WTC11 (cell line): ENCODE data around the gene DEPDC5.

ENCODE experiments used
- ATF3 ChIP-seq: sonication (generic); formaldehyde crosslinking; conservative IDR thresholded peaks from 2 replicates; pipeline ENCODE4 v1.8.1; 2022; ENCODE audit warnings: mild to moderate bottlenecking, missing genetic modification reagents
- CTCF ChIP-seq: fragments of 200-600 bp; IDR thresholded peaks from 2 replicates; pipeline ENCODE4 v1.8.0; 2022; ENCODE audit warnings: antibody characterized with exemption

- TF ChIP-seq CTCF = no peak
- no peak for TF ChIP-seq ATF3
These were observed 9.9 kb upstream of the DEPDC5 start for GRCh38 chr22:31743871-31744270.
